GM19035 (cell line): ENCODE results near the gene CD101.

Source experiments
- ATAC-seq: cut with Tn5 transposase; IDR thresholded peaks from one replicate; pipeline ENCODE4 v1.9.1; 2021; ENCODE audit not compliant: unreplicated experiment

Gene CD101

GRCh38 chr1:116986421-116987255 is 14.9 kb upstream of the CD101 start:
- ATAC-seq = no peak

GRCh38 chr1:116987256-116987555 is 14.4 kb upstream of the CD101 start:
- ATAC-seq = no peak

GRCh38 chr1:116988248-116988647 is 13.3 kb upstream of the CD101 start:
- ATAC-seq = no peak

GRCh38 chr1:116988908-116989307 is 12.7 kb upstream of the CD101 start:
- no peak for ATAC-seq

GRCh38 chr1:116989835-116990234 is 11.7 kb upstream of the CD101 start:
- no peak for ATAC-seq

- ATAC-seq = no peak
Observed at GRCh38 chr1:116990612-116991151, 10.9 kb upstream of the CD101 start.

GRCh38 chr1:116991171-116991845 is 10.3 kb upstream of the CD101 start:
- ATAC-seq = no peak

- ATAC-seq = no peak
Observed at GRCh38 chr1:116991918-116992317, 9.6 kb upstream of the CD101 start.

GRCh38 chr1:116993286-116993685 is 8.3 kb upstream of the CD101 start:
- no peak for ATAC-seq

GRCh38 chr1:116994411-116994810 is 7.1 kb upstream of the CD101 start:
- ATAC-seq = no peak

GRCh38 chr1:116997066-116997465 is 4.5 kb upstream of the CD101 start:
- no peak for ATAC-seq

GRCh38 chr1:116997636-116998035 is 3.9 kb upstream of the CD101 start:
- ATAC-seq = no peak

- no peak for ATAC-seq
Observed at GRCh38 chr1:116999596-116999995, 2.0 kb upstream of the CD101 start.

- ATAC-seq = no peak
Observed at GRCh38 chr1:117000142-117000541, 1.4 kb upstream of the CD101 start.

- ATAC-seq = no peak
Observed at GRCh38 chr1:117003223-117003875, 1.8 kb downstream of the CD101 start.

GRCh38 chr1:117007719-117008013 is 6.1 kb downstream of the CD101 start:
- ATAC-seq = no peak

- no peak for ATAC-seq
Observed at GRCh38 chr1:117008656-117009055, 7.1 kb downstream of the CD101 start.

- no peak for ATAC-seq
Observed at GRCh38 chr1:117009132-117009531, 7.6 kb downstream of the CD101 start.

- no peak for ATAC-seq
Observed at GRCh38 chr1:117010310-117010969, 8.9 kb downstream of the CD101 start.

- no peak for ATAC-seq
Observed at GRCh38 chr1:117011334-117011733, 9.8 kb downstream of the CD101 start.

- no peak for ATAC-seq
Observed at GRCh38 chr1:117013309-117013858, 11.8 kb downstream of the CD101 start.
